KBM-7 (cell line): ENCODE data around the gene JOSD2.

ENCODE experiments used
- DNase-seq: peaks from one replicate; pipeline ENCODE4 v3.0.0-alpha.2; 2015
- in situ Hi-C: fragments of 300-500 bp; cut with MboI; formaldehyde crosslinking; loops from 2 replicates; pipeline ENCODE4 v1.14.3; 2020; ENCODE audit warnings: low sequenced_read_pairs, low pct_unique_long_range_greater_than_20kb, mixed read lengths

The JOSD2 gene

GRCh38 chr19:50500060-50500752, 10.8 kb downstream of the JOSD2 start:
- no peak for DNase-seq
- in situ Hi-C loops, result no loop called here

- no peak for DNase-seq
- in situ Hi-C loops, result no loop called here
Measured at GRCh38 chr19:50498219-50499056, 12.6 kb downstream of the JOSD2 start.

GRCh38 chr19:50497022-50497405, 14.0 kb downstream of the JOSD2 start:
- in situ Hi-C loops, result no loop called here
- no peak for DNase-seq

GRCh38 chr19:50496189-50497021, 14.6 kb downstream of the JOSD2 start:
- no peak for DNase-seq
- in situ Hi-C loops, result no loop called here

GRCh38 chr19:50495020-50495531, 15.9 kb downstream of the JOSD2 start:
- in situ Hi-C loops, result no loop called here
- DNase-seq, result no peak

GRCh38 chr19:50494186-50495019, 16.6 kb downstream of the JOSD2 start:
- DNase-seq, result no peak
- in situ Hi-C loops, result no loop called here

GRCh38 chr19:50493171-50493570, 17.8 kb downstream of the JOSD2 start:
- no peak for DNase-seq
- in situ Hi-C loops, result no loop called here

GRCh38 chr19:50492303-50493052, 18.5 kb downstream of the JOSD2 start:
- in situ Hi-C loops, result no loop called here
- DNase-seq, result peak; percentile 28

GRCh38 chr19:50490991-50491472, 20.0 kb downstream of the JOSD2 start:
- no peak for DNase-seq
- in situ Hi-C loops, result no loop called here

- in situ Hi-C loops, result no loop called here
- DNase-seq, result no peak
Measured at GRCh38 chr19:50490411-50490811, 20.6 kb downstream of the JOSD2 start.

GRCh38 chr19:50489461-50490011, 21.5 kb downstream of the JOSD2 start:
- peak; percentile 26 for DNase-seq
- in situ Hi-C loops, result no loop called here

- DNase-seq, result no peak
- in situ Hi-C loops, result no loop called here
Measured at GRCh38 chr19:50488389-50489194, 22.4 kb downstream of the JOSD2 start.

- peak; percentile 72 for DNase-seq
- in situ Hi-C loops, result no loop called here
Measured at GRCh38 chr19:50486823-50487515, 24.0 kb downstream of the JOSD2 start.

- no peak for DNase-seq
- in situ Hi-C loops, result no loop called here
Measured at GRCh38 chr19:50485284-50485955, 25.6 kb downstream of the JOSD2 start.

- in situ Hi-C loops, result no loop called here
Measured at GRCh38 chr19:50482916-50483315, 28.1 kb downstream of the JOSD2 start.

More at GRCh38 chr19:50482916-50483315, 28.1 kb downstream of the JOSD2 start:
- no peak for DNase-seq
